Fibroblast of the conjunctiva (primary cell): ENCODE measurements around the gene EPGN.

Experiments used
- DNase-seq: peaks from one replicate; pipeline ENCODE4 v3.0.0-alpha.2; 2010; ENCODE audit warnings: low read depth

The EPGN gene, protein sequence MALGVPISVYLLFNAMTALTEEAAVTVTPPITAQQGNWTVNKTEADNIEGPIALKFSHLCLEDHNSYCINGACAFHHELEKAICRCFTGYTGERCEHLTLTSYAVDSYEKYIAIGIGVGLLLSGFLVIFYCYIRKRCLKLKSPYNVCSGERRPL

DNA sequence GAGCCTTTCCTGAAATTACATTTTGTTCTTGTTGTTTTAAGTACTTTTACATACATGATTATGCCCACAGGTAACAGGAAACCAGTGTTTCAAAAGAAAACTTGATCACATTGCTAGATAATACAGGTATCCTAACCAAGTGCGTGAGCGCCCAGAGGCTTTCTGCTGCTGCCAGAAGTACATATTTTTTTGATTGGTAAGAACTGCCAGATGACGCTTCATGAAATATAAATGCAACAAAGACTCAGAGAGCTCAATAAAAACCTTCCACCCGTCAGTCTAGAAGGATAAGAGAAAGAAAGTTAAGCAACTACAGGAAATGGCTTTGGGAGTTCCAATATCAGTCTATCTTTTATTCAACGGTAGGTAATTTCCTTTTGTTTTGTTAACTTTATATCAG lies at the start of gene EPGN:
Gene EPGN, plus strand, starts transcription at position 256 of the 400 bp plus-strand sequence. Its CDS starts 64 bp downstream, at position 320.
- DNase-seq: no peak

DNA sequence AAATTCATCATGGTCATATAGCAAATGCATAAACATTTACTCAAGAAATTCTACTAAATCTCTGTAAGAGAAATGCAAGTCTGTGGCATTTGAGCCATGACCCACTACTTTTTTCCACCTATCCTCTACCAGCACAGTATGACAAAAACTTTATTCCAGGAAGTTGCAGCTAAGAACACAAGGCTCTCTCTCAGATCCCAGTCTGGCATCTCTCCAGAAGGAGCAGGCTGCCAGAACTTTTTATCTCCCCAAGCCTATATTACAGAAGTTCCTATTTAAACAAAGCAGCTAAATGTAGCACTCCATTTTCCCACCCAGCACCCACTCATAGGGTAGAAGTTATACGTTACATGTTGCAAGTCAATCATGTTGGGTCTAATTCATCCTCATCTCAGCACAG lies 49.3 kb upstream of the EPGN start:
- DNase-seq: peak; percentile 14

DNA sequence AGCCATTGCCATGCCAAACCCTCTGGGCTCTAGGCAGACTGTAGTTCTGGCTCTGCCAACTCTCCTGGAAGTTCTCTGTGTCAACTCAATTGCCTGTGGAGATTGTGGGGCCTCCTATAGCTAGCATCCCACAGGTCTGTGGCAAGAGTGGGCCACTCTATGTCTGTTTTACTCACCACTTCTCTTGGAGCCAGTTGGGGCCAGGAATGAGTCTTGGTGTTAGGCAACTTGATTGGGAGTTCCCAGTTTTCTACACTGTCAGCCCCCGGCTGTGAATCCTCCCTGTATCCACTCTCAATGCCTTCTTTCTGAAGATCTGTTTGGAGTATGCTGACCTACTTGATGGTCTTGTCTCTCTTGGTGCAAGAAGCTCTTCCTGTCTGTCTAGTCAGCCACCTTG lies 48.2 kb upstream of the EPGN start:
- no peak for DNase-seq

DNA sequence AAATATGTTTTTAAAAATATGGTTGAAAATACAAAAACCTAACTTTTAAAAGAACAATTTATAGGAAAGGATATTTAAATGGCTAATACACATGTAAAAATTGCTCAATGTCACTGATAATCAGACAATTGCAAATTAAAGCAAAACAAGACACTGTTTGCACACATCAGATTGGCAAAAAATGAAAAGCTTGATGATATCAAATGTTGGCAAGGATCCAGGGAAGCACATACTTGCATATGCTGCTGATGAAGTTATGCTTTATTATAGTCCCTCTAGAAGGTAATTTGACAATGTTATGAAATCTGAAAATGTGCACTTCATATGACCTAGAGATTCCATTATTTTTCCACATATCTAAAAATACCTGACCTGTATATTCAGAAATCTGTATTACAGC lies 45.7 kb upstream of the EPGN start:
- DNase-seq: no peak

DNA sequence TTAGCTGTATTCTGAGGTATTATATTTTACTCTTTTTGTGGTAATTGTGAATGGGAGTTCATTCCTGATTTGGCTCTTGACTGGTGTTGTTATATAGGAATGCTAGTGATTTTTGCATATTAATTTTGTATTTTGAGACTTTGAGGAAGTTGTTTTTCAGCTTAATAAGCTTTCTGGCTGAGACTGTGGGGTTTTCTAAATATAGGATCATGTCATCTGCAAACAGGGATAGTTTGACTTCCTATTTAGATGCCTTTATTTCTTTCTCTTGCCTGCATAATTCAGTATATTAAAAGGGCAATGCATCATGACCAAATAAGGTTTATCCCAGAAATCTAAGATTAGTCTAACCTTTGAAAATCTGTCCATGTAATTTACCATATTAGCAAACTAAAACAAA lies 44.7 kb upstream of the EPGN start:
- no peak for DNase-seq

DNA sequence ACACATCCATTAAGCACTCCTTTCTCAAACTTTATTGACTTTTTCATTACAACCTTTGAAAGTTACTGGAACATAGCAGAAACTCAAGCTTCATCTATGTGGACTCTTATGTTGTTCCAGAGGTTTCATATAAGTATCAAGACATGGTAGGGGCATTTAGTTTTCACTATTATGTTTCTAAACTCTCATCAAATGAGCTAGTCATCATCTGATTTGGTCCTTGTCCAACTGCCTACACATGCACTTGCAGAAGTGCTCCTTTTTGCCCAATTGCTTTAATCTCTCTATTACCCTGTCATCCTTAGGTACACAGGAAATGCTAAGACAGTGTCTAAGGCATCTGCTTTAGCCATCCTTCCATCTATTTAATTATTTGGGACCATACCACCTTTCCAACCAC lies 42.2 kb upstream of the EPGN start:
- DNase-seq: no peak

DNA sequence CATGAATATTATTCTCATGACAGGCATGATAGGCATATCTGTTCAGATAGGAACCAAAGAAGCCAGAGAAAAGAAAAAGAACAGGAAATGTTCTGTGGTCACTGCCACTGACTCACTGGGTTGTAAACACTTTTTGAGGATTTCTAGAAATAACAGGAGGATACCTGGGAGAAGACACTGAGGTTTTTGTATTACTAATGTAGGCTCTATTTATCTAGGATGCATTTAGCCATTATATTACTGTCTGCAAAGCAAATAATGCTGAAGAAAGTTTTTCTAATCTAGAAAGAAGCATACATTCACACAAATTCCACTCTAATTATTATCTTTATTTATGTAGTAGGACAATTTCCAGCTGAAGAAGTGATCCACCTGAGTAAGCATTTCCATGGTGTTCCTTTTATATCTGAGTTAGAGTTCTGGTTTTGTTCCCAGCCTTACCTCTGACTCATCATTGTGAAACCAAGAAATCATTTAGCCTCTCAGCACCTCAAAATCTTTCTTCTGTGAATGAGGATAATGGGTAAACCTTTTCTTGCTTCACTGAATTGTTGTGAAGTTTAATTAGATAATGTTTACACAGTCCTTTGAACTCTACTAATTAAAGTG lies 40.2 kb upstream of the EPGN start:
- peak; percentile 14 for DNase-seq

DNA sequence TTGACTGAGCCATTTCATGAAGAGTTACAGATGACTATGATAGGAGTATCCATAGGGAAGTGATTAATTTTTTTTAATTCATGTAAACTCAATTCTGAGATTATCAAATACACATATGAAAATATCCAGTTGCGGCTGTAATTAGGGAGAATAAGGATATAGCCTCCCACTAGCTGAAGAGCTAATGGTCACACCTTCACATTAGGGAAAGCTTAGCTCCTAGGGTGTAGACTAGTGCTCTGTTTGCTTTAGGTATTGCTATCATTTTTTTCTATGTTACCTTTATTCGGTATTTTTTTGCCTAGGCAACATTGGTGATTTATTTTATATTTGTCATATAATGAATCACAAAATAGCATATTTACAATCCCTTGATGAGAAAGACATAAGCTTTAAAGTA lies 39.6 kb upstream of the EPGN start:
- no peak for DNase-seq

DNA sequence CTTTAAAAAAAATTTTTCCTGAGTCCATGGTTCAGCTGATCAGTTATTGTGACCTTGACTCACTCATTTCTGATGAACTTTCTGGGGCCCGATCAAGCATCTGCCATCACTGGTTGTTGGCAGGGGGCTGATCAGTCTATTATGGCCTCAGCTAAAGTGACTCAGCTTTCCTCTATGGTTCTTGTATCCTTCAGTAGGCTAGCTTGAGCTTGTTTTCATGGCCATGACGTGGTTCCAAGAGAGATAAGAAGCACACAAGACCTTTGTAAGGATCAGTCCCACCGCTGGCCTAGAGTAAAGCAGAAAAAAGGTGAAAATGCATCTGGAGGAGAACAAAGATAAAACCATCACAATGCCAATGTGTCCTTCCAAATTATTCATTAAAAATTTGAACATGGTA lies 29.8 kb upstream of the EPGN start:
- DNase-seq: no peak

DNA sequence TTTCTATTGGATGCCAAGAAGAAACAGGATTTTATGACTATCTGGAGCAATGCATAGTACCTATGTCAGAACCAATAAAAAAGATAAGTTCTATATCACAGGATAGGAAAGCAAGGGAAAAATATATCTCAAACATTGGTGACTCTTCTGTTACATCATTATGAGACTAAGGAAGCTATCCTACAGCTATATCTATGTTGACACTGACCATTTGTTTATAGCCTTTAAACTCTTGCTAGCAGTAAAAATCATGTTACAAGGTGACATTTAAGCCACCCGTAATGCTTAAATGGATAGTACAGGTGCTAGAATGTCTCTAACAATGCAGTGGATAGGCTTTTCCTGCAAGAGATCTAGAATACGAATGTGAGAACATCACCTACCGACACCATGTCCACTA lies 28.6 kb upstream of the EPGN start:
- no peak for DNase-seq

DNA sequence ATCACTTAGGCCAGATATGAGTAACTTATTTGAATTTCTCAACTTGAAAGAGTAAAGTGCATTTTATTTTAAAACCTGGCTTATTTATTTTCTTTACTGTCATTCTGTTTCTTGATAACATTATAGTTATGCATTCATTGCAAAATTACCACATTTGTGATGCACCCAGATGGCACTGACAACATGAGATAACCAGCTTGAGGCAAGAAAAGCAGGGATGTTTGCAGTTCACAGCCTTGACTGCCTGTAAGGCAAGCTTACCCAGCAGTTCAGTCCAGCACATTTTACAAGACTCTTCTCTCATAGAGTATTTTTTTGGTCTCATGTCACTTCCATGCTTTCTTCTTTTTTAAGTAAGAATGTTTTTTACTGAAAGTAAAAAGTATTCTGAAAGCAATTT lies 25.3 kb upstream of the EPGN start:
- DNase-seq: no peak

DNA sequence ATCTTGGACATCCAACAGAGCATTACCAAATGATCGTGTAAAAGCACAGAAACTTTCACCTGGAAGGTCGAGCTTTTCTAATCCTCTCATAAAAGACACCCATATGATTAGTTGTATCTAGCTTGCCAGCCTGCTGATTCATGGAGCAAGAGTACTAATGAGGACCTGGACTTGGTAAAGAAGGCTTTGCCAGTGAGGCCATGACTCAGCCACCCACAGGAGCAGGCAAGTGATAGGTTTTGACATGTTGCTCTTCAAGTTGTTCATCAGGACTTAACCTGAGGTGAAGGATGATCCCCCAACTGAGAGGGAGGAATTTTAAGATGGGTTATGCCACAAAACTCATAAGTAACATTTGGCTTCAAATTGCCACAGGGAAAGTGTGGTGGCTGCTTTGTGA lies 24.7 kb upstream of the EPGN start:
- no peak for DNase-seq

DNA sequence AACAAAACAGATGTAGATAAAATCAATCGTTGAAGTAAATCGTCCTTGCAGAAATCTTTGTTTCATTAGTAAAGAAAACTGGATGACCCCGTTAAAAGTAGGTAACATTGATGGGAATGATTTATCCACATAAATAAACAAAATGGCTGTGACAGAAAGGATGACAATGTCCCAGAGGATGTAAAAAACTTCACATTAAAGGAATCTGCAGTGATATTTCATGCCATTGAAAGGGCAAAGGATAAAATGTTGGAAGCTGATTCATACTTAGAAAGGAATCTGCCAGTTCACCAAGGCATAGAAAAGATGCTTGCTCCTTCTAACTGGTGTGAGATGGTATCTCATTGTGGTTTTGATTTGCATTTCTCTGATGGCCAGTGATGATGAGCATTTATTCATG lies 24.2 kb upstream of the EPGN start:
- DNase-seq: no peak

DNA sequence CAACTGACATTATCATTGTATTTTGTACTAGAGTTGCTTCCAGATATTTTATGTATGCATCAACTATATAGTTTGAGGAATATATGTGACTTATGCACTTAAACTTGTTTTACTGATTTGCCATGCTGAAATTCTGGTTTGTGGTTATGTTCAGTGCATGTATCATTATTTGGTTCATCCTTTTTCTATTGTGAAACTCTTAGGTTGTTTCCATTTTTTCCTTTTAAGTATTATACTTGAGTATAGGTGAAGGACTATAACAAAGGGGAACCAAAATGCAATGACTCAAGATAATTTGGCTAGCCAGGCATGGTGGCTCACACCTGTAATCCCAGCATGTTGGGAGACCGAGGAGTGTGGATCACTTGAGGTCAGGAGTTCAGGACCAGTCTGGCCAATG lies 21.1 kb upstream of the EPGN start:
- no peak for DNase-seq

DNA sequence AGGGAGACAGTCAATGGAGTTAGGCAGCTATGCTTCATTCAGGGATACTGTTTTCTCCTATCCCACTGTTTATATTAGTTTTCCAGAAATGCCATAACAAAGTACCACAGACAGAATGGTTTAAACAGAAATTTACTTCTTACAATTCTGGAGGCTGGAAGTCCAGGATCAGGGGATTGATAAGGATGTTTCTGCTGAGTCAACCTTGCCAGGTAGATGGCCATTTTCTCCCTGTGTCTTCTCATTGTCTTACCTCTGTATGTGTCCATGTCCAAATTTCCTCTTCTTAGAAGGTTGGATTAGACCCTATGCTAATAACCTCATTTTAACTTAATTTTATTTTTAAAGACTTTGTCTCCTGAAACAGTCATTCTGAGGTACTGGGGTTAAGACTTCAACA lies 20.5 kb upstream of the EPGN start:
- no peak for DNase-seq

DNA sequence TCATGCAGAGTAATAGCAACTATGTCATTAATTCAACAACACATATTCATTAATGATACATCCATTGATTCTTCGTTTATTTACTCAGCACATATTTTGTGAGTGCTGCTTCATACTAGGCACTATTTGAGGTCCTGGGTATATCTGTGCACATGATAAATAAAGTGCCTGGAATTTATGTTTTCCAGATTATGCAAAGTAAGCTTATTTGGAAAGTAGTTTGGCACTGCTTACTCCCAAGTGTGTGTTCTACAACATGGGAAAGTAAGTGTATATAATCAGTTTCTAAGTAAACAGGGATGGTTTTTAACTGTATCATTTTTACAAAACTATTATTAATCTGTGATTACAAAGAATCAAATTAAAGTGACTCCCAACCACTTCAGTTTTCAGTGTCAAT lies 16.8 kb upstream of the EPGN start:
- DNase-seq: no peak

DNA sequence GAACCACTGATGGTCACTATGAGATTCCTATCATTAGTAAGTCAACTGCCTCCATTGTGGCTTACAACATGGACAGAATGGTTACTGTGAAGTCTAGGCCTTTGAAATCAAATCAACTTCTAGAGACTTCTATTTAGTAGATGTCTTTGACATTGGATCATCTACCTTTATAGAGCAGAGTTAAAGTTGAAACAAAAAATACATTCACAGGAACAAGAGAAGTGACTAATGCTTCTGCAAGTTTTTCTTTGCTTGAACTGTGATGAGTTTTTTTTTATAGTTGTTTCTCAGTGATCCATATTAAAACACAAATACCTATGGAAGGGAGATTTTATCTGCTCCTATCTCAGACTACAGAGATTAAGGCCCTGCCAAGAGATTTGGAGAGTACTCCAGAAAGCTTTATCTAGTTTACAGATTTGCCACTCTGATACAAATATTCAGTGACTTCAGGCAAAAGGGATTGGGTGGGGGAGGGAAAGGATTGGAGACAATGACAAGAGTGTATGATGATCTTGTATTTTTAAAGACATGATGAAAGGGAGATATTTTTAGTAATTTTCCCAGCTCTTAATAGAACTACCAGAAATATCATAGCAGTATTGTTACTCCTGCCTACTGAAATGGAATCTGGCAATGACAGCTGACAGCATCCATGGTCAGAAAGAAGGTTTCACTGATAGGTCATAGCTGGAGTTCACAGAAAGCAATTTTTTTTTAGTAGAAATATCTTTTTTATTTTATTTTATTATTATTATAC lies 16.0 kb upstream of the EPGN start:
- no peak for DNase-seq

DNA sequence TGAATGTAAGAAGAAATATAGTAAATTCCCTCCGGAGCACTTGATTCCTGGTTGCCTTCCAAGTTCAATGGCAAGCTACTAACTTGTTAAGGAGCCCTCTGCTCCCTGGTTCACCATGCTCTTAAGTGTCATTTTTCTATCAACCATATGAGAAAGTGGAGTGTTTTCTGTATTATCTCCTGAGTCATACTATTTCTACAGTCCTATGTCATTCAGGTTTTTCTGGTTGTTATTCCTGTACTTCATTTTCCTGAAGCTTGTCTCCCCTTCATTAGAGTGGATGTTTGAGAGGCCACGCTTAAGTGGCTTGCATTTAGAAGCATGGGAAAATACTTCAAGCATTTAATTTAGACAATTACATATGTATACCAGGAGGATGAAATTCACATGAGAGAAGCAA lies 14.7 kb upstream of the EPGN start:
- DNase-seq: no peak

DNA sequence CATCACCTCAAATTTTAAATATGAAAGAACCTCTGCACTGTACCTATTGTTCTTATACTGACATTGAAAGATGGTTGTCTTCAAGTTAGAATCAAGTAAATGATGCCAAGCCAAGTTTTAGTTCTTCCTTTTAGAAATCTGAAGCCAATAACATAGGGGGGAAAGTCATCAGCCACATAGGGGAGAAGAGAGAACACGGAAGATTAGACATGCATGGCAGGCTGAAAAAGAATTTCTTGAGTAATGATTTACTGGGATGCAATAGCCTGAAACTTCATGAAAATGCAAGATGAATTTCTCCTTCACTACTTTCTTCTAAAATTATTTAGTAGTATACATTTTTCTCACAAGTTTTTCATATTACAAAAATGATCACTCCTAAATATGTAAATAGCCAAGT lies 13.6 kb upstream of the EPGN start:
- DNase-seq: no peak

DNA sequence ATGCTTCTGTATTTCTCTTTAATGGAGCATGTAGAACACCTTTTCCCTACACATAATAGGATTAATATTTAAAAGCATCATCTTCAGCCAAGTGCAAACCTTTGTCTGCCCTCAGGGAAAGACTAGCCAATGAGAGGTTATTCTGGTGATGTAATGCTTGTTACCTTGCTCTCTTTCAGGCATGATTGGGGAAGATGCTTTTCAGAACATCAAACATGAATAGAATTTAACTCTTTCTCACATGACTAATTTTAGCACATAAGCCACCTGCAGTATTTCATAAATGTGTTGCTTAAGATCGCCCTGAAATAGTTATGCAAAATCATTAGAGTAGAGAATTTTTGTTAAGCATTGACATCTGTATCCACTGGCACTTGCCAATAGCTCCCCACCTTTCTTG lies 10.7 kb upstream of the EPGN start:
- DNase-seq: no peak

DNA sequence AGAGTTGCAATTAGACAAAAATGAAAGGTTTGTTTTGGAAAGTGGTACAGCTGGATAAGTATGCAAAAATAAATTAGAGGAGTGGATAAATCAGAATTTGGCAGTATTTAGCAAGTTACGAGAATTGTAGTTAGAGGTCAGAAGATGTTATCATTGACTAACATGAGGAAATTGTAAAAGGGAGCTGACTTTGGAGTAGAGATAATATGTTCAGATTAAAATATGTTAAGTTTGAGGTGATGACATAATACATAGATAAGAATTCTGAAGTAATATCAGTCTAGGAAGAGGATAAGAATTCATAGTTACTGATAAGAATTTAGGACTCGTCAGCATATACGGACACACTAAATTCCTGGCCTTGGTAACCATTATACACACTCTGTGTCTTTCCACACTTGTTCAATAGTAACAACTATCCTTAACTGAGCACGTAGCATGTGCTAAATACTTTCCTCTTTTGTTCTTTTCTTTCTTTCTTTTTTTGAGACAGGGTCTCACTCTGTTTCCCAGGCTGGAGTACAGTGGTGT lies 4.1 kb upstream of the EPGN start:
- DNase-seq: no peak

DNA sequence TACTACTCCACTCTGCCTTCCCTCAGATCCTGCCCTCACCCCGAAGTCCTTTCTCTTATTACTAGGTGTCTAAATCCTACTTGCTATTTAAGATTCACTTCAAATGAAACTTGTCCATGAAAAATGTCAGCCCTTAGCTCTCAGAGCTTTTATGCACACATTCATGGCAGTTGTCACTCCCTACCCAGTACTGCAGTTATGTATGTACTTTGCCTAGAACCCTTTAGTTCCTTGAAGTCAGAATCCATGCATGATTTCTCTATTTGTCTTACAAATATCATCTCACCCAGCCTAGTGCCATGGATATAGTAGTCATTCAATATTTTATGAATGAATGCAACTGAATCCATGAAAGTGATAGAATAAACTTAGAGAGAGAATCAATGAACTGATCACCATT lies 3.3 kb upstream of the EPGN start:
- DNase-seq: no peak

DNA sequence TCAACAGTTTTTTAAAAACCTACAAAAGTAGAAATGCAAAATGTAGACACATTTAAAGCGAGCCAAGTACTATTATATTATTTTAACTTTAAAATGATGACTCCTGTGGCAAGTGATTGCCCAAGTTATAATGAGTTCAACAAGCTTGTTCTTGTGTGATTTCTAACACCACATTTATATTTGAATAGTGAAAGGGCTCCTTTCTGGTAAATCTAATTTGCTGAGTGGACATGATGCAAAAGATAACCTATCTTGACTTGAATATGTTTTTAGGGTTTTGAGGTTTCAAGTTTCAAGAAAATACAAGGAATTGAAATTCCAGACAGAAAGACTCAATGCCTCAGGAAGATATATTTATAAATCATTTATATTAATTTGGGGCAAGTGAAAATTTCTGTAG lies 1.1 kb upstream of the EPGN start:
- DNase-seq: no peak

DNA sequence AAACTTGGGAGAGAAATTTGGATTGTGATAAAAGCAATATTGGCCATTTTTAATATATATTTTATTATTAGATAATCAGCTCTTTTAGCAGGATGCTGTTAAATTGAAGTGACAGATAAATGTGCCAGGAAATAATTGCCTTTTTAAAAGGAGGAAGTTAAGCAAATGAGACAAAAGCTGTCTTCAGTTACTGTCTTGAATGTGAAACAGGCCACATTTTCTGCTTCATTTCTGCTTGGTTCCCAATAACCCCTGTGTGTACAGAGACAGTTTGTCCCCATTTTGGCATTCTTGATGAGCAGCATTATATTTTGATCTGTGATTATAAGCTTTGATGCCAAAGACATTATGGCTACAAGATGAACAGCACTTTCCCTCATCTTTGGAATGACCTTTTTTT lies 953 bp downstream of the EPGN start:
- DNase-seq: no peak
